GM19099 (cell line): ENCODE measurements around the gene SPTSSA.

ENCODE experiments used
- POLR2A ChIP-seq: IDR thresholded peaks from 3 replicates; pipeline ENCODE4 v1.6.1; 2011; ENCODE audit warnings: low read depth; ENCODE audit not compliant: insufficient read length; ENCODE audit errors: extremely low read depth

Gene SPTSSA

GRCh38 chr14:34478261-34478660 is 16.2 kb upstream of the SPTSSA start:
- TF ChIP-seq POLR2A, result no peak

- no peak for TF ChIP-seq POLR2A
Observed at GRCh38 chr14:34475163-34475562, 13.1 kb upstream of the SPTSSA start.

GRCh38 chr14:34474187-34474679 is 12.2 kb upstream of the SPTSSA start:
- TF ChIP-seq POLR2A, result no peak

- TF ChIP-seq POLR2A, result no peak
Observed at GRCh38 chr14:34472706-34473279, 10.8 kb upstream of the SPTSSA start.

GRCh38 chr14:34470319-34470718 is 8.3 kb upstream of the SPTSSA start:
- TF ChIP-seq POLR2A, result no peak

- TF ChIP-seq POLR2A, result no peak
Observed at GRCh38 chr14:34466691-34467090, 4.7 kb upstream of the SPTSSA start.

GRCh38 chr14:34465069-34465859 is 3.2 kb upstream of the SPTSSA start:
- TF ChIP-seq POLR2A, result no peak

- no peak for TF ChIP-seq POLR2A
Observed at GRCh38 chr14:34463598-34463961, 1.5 kb upstream of the SPTSSA start.

- no peak for TF ChIP-seq POLR2A
Observed at GRCh38 chr14:34461334-34462131, 507 bp downstream of the SPTSSA start.

- no peak for TF ChIP-seq POLR2A
Observed at GRCh38 chr14:34460841-34461240, 1.2 kb downstream of the SPTSSA start.

GRCh38 chr14:34460295-34460694 is 1.7 kb downstream of the SPTSSA start:
- no peak for TF ChIP-seq POLR2A

GRCh38 chr14:34457186-34457585 is 4.9 kb downstream of the SPTSSA start:
- TF ChIP-seq POLR2A, result no peak

- no peak for TF ChIP-seq POLR2A
Observed at GRCh38 chr14:34453226-34453625, 8.8 kb downstream of the SPTSSA start.

GRCh38 chr14:34452258-34452822 is 9.7 kb downstream of the SPTSSA start:
- no peak for TF ChIP-seq POLR2A

GRCh38 chr14:34450958-34451357 is 11.1 kb downstream of the SPTSSA start:
- no peak for TF ChIP-seq POLR2A
